HepG2 (cell line): ENCODE data around the gene UBE2O. TPM values are rescaled to one million over a fixed set of nuclear protein-coding genes. Genes with fewer than 3 reads are reported as not detected.
A peak's percentile ranks its signal among the peaks of the same experiment; 100 is the strongest.

ENCODE experiments used
- ATAC-seq: fragments of 200-7000 bp; cut with Tn5 transposase; 3 replicates; pipeline ENCODE4 v1.9.1; 2020; ENCODE audit warnings: mild to moderate bottlenecking, moderate library complexity
- BruUV-seq: library from RNA; stranded (reverse); fragments of 400-500 nt; replicated peaks from 2 replicates; lab custom pipeline; 2021; lab: Mats Ljungman, UMichigan
- CTCF ChIA-PET: fragments of 300-600 bp; formaldehyde crosslinking; extraction: SDS; loops from one replicate; lab custom pipeline; 2021; ENCODE audit warnings: low total read pairs, inconsistent platforms, low intra/inter-chr PET ratio; lab: Yijun Ruan, JAX
- POLR2A ChIA-PET: fragments of 350-600 bp; sonication (Branson Sonifier 250); formaldehyde crosslinking; loops from one replicate; lab custom pipeline; 2020; ENCODE audit warnings: antibody characterized with exemption, inconsistent platforms; lab: Yijun Ruan, JAX
- DNase-seq: peaks from one replicate; pipeline ENCODE4 v3.0.0-alpha.2; 2015; ENCODE audit warnings: low spot score
- FAIRE-seq: peaks from 3 replicates; lab custom pipeline; 2011; peaks lifted over from hg19 to GRCh38; lab: Jason Lieb, UNC
- H2AFZ ChIP-seq: one replicate; pipeline ENCODE4 v1.6.1; 2011; ENCODE audit warnings: low read length, inconsistent platforms
- H3K27ac ChIP-seq: fragments of 300-600 bp; 3 replicates; pipeline ENCODE4 v1.8.0; 2011; ENCODE audit warnings: mixed run types, mild to moderate bottlenecking, mixed read lengths, low read length, inconsistent platforms; ENCODE audit not compliant: insufficient read depth; ENCODE audit errors: extremely low read length
- H3K27me3 ChIP-seq, 2 experiments: fragments of 200-600 bp in 1 of 2; 2 replicates in 1 of 2; 3 replicates in 1 of 2; pipeline versions ENCODE4 v1.6.0 to v1.8.0; 2011; ENCODE audit warnings: low read length in 2 of 2, mild to moderate bottlenecking in 2 of 2, moderate library complexity in 2 of 2, inconsistent platforms in 1 of 2; ENCODE audit not compliant: insufficient read depth in 2 of 2, control insufficient read depth in 1 of 2
- H3K36me3 ChIP-seq, 2 experiments: fragments of 200-600 bp in 1 of 2; replicated peaks in 1 of 2; 2 replicates in 1 of 2; 3 replicates in 1 of 2; pipeline versions ENCODE4 v1.5.1 to v1.8.0; 2011; ENCODE audit warnings: low read length in 2 of 2, inconsistent platforms in 1 of 2; ENCODE audit not compliant: insufficient read depth in 2 of 2, control insufficient read depth in 1 of 2
- H3K4me1 ChIP-seq: 2 replicates; pipeline ENCODE4 v1.5.1; 2012; ENCODE audit warnings: low read length, inconsistent platforms; ENCODE audit not compliant: insufficient read depth
- H3K4me2 ChIP-seq: 2 replicates; pipeline ENCODE4 v1.6.0; 2011; ENCODE audit warnings: low read depth, low read length, inconsistent platforms
- H3K4me3 ChIP-seq, 3 experiments: fragments of 200-600 bp in 1 of 3; sonication (generic), shearing (Covaris generic) in 1 of 3; replicated peaks in 1 of 3; 2 replicates each; pipeline ENCODE4 v1.5.1; 2011 to 2016; ENCODE audit warnings: low read length in 3 of 3, inconsistent platforms in 2 of 3, low read depth in 2 of 3, mild to moderate bottlenecking in 2 of 3, control low read depth in 1 of 3, mixed read lengths in 1 of 3; ENCODE audit not compliant: insufficient read depth in 1 of 3
- H3K79me2 ChIP-seq: one replicate; pipeline ENCODE4 v1.6.1; 2011; ENCODE audit warnings: low read length, inconsistent platforms; ENCODE audit not compliant: insufficient read depth
- H3K9ac ChIP-seq: 2 replicates; pipeline ENCODE4 v1.6.0; 2011; ENCODE audit warnings: mild to moderate bottlenecking, low read depth, low read length, inconsistent platforms; ENCODE audit not compliant: insufficient read depth
- H3K9me3 ChIP-seq: 2 replicates; pipeline ENCODE4 v1.5.1; 2012; ENCODE audit warnings: mild to moderate bottlenecking, low read length
- H4K20me1 ChIP-seq: 2 replicates; pipeline ENCODE4 v1.6.0; 2011; ENCODE audit warnings: inconsistent platforms, mild to moderate bottlenecking, low read length, moderate library complexity; ENCODE audit not compliant: insufficient read depth
- CHCHD3 ChIP-seq: sonication (generic); formaldehyde crosslinking; IDR thresholded peaks from 2 replicates; pipeline ENCODE4 v1.8.0; 2022; ENCODE audit warnings: mild to moderate bottlenecking, missing genetic modification reagents, moderate library complexity
- LBX2 ChIP-seq: sonication (generic); formaldehyde crosslinking; IDR thresholded peaks from 2 replicates; pipeline ENCODE4 v1.5.0; 2020; ENCODE audit warnings: missing genetic modification reagents, mild to moderate bottlenecking, borderline replicate concordance
- NKX3-1 ChIP-seq: sonication (generic); formaldehyde crosslinking; IDR thresholded peaks from 2 replicates; pipeline ENCODE4 v1.5.0; 2020; ENCODE audit warnings: missing genetic modification reagents
- SRF ChIP-seq: IDR thresholded peaks from 2 replicates; pipeline ENCODE4 v1.6.1; 2011; ENCODE audit warnings: mild to moderate bottlenecking, low read depth, low read length, moderate library complexity
- ZBED4 ChIP-seq: sonication (generic); formaldehyde crosslinking; IDR thresholded peaks from 2 replicates; pipeline ENCODE4 v1.4.0; 2020; ENCODE audit warnings: missing genetic modification reagents, borderline replicate concordance
- ZMAT5 ChIP-seq: sonication (generic); formaldehyde crosslinking; IDR thresholded peaks from 2 replicates; pipeline ENCODE4 v1.5.0; 2020; ENCODE audit warnings: mild to moderate bottlenecking, low read depth, missing genetic modification reagents, borderline replicate concordance
- ZNF121 ChIP-seq: sonication (generic); formaldehyde crosslinking; IDR thresholded peaks from 2 replicates; pipeline ENCODE4 v1.5.0; 2020; ENCODE audit warnings: mild to moderate bottlenecking, missing genetic modification reagents
- ZNF256 ChIP-seq: sonication (generic); formaldehyde crosslinking; conservative IDR thresholded peaks from 2 replicates; pipeline ENCODE4 v1.4.0; 2020; ENCODE audit warnings: missing genetic modification reagents
- ZSCAN25 ChIP-seq: sonication (generic); formaldehyde crosslinking; IDR thresholded peaks from 2 replicates; pipeline ENCODE4 v1.8.0; 2022; ENCODE audit warnings: mild to moderate bottlenecking, missing genetic modification reagents
- WGBS: methylation state at CpG from one replicate; pipeline ENCODE4 v1.1.6; 2017; ENCODE audit warnings: low lambda C conversion rate; 5-methylcytosine and 5-hydroxymethylcytosine counted together
- in situ Hi-C: cut with HindIII; loops from 2 replicates; pipeline ENCODE4 v1.10.0; 2017; ENCODE audit warnings: low pct_unique_long_range_greater_than_20kb; ENCODE audit not compliant: extremely low pct_ligation_motif_present
- intact Hi-C: fragments of 100-400 bp; cut with micrococcal nuclease; formaldehyde crosslinking; loops from one replicate; pipeline ENCODE4 v1.10.0; 2022; ENCODE audit not compliant: unreplicated experiment
- polyA plus RNA-seq, 8 experiments: library from polyadenylated mRNA; depleted of rRNA in 3 of 8; stranded (reverse) in 7 of 8; unstranded in 1 of 8; fragments of >200 nt; fragmentation: Illumina TruSeq in 4 of 8; extraction: Trizol in 4 of 8; gene quantifications; 2 replicates each; pipeline versions ENCODE4 v1.2.1 to v1.2.3, GENCODE V29; 2011 to 2016; ENCODE audit warnings: low read depth in 4 of 8, missing spikeins in 1 of 8, mixed read lengths in 1 of 8; ENCODE audit not compliant: insufficient read depth in 1 of 8
- total RNA-seq, 5 experiments: library from RNA; depleted of rRNA; stranded (reverse); fragments of >200 nt; fragmentation: Illumina TruSeq; extraction: Trizol; gene quantifications; 2 replicates each; pipeline ENCODE4 v1.2.3, GENCODE V29; 2016; ENCODE audit warnings: low read depth in 1 of 5

UBE2O gene
- total and polyA plus RNA-seq, 2 of the 13 experiments (the other 11 are each of a cell fraction or from before 2014, with no cell fraction given), result 21.5 to 23.5 TPM

GRCh38 chr17:76341301-76341700 is 111.7 kb downstream of the UBE2O start:
- H3K27ac ChIP-seq, result no peak overlapping the region
- FAIRE-seq, result no peak
- H3K4me2 ChIP-seq, result no peak overlapping the region
- in situ Hi-C loops (no loop called here), intact Hi-C loops (no loop called here)
- ChIA-PET POLR2A (interaction anchor here (0.7 to 1.2 kb wide), 2 partner anchors 12 to 41 kb away, joined by 3 read pairs; partner anchors contain the start of gene PRPSAP1), CTCF (no interaction called here)
- H3K27me3 ChIP-seq, result no peaks in the 10 kb centered on the region
- peaks cover 5% of the 10 kb centered on the region for H4K20me1 ChIP-seq
- no peak overlapping the region for H3K4me3 ChIP-seq
- no peak overlapping the region for H2AFZ ChIP-seq
- no peak overlapping the region for H3K9ac ChIP-seq
- no TSS peak for BruUV-seq
- H3K4me1 ChIP-seq, result peaks cover 17% of the 10 kb centered on the region
- no peak for DNase-seq
- WGBS, result 95% methylated on average over 6 of the region's 6 CpGs
- peaks cover 74% of the 10 kb centered on the region for H3K79me2 ChIP-seq
- no peaks in the 10 kb centered on the region for H3K9me3 ChIP-seq
- no peak for ATAC-seq
- peaks cover 33 to 73% of the 10 kb centered on the region in 2 experiments for H3K36me3 ChIP-seq
- TF ChIP-seq ZBED4 (no peak), ZMAT5 (no peak), ZSCAN25 (no peak), CHCHD3 (no peak), ZNF256 (CRISPR knock-in tag) (no peak), ZNF121 (CRISPR knock-in tag) (peak; percentile 24; the same call in 1 of the 2 replicates), SRF (no peak), LBX2 (CRISPR knock-in tag) (no peak), NKX3-1 (CRISPR knock-in tag) (no peak)
- TF ChIP-seq, all 625 proteins: peak for 1

Other genes starting within 250 kb of the UBE2O start
- gene RNF157, start 212.7 kb downstream of the UBE2O start, total RNA-seq (2016; rRNA removed; fragmentation: Illumina TruSeq; extraction: Trizol), result 1.4 and 1.5 TPM in 2 replicates
- 0.44 and 0.82 TPM in 2 replicates for gene RNF157, start 212.7 kb downstream of the UBE2O start, polyA plus RNA-seq (2011; rRNA removed)
- gene UBALD2, start 187.8 kb downstream of the UBE2O start, total RNA-seq (2016; rRNA removed; fragmentation: Illumina TruSeq; extraction: Trizol), result 3.3 and 5.3 TPM in 2 replicates
- gene UBALD2, start 187.8 kb downstream of the UBE2O start, polyA plus RNA-seq (2011; rRNA removed), result 50.5 and 89.7 TPM in 2 replicates
- gene QRICH2, start 144.9 kb downstream of the UBE2O start, total RNA-seq (2016; rRNA removed; fragmentation: Illumina TruSeq; extraction: Trizol), result 2.7 and 3.7 TPM in 2 replicates
- gene QRICH2, start 144.9 kb downstream of the UBE2O start, polyA plus RNA-seq (2011; rRNA removed), result 5.7 and 11.5 TPM in 2 replicates
- gene PRPSAP1, start 99.2 kb downstream of the UBE2O start, total RNA-seq (2016; rRNA removed; fragmentation: Illumina TruSeq; extraction: Trizol), result 91.1 and 115 TPM in 2 replicates
- 314 and 325 TPM in 2 replicates for gene PRPSAP1, start 99.2 kb downstream of the UBE2O start, polyA plus RNA-seq (2011; rRNA removed)
- 111 and 160 TPM in 2 replicates for gene SPHK1, start 68.5 kb downstream of the UBE2O start, total RNA-seq (2016; rRNA removed; fragmentation: Illumina TruSeq; extraction: Trizol)
- 129 and 137 TPM in 2 replicates for gene SPHK1, start 68.5 kb downstream of the UBE2O start, polyA plus RNA-seq (2011; rRNA removed)
- not detected in 2 replicates for gene AANAT, start 14.5 kb upstream of the UBE2O start, total RNA-seq (2016; rRNA removed; fragmentation: Illumina TruSeq; extraction: Trizol)
- 0.03 and 0.07 TPM in 2 replicates for gene AANAT, start 14.5 kb upstream of the UBE2O start, polyA plus RNA-seq (2011; rRNA removed)
- 4.2 and 7.8 TPM in 2 replicates for gene RHBDF2, start 48.3 kb upstream of the UBE2O start, total RNA-seq (2016; rRNA removed; fragmentation: Illumina TruSeq; extraction: Trizol)
- gene RHBDF2, start 48.3 kb upstream of the UBE2O start, polyA plus RNA-seq (2011; rRNA removed), result 24.2 and 27.6 TPM in 2 replicates
- 27.1 and 28.9 TPM in 2 replicates for gene CYGB, start 84.6 kb upstream of the UBE2O start, total RNA-seq (2016; rRNA removed; fragmentation: Illumina TruSeq; extraction: Trizol)
- 18.9 and 23.3 TPM in 2 replicates for gene CYGB, start 84.6 kb upstream of the UBE2O start, polyA plus RNA-seq (2011; rRNA removed)
- gene PRCD, start 86.9 kb upstream of the UBE2O start, total RNA-seq (2016; rRNA removed; fragmentation: Illumina TruSeq; extraction: Trizol), result 0.52 TPM in 1 of 2 replicates, not detected in the other
- 0.35 and 0.51 TPM in 2 replicates for gene PRCD, start 86.9 kb upstream of the UBE2O start, polyA plus RNA-seq (2011; rRNA removed)
- gene ST6GALNAC2, start 132.7 kb upstream of the UBE2O start, total RNA-seq (2016; rRNA removed; fragmentation: Illumina TruSeq; extraction: Trizol), result 0.49 and 0.84 TPM in 2 replicates
- gene ST6GALNAC2, start 132.7 kb upstream of the UBE2O start, polyA plus RNA-seq (2011; rRNA removed), result 0.12 and 0.30 TPM in 2 replicates
- not detected in 2 replicates for gene ST6GALNAC1, start 190.6 kb upstream of the UBE2O start, total RNA-seq (2016; rRNA removed; fragmentation: Illumina TruSeq; extraction: Trizol)
- gene ST6GALNAC1, start 190.6 kb upstream of the UBE2O start, polyA plus RNA-seq (2011; rRNA removed), result not detected in 2 replicates